ENCODE results near the gene LGMN.

The LGMN gene

DNA sequence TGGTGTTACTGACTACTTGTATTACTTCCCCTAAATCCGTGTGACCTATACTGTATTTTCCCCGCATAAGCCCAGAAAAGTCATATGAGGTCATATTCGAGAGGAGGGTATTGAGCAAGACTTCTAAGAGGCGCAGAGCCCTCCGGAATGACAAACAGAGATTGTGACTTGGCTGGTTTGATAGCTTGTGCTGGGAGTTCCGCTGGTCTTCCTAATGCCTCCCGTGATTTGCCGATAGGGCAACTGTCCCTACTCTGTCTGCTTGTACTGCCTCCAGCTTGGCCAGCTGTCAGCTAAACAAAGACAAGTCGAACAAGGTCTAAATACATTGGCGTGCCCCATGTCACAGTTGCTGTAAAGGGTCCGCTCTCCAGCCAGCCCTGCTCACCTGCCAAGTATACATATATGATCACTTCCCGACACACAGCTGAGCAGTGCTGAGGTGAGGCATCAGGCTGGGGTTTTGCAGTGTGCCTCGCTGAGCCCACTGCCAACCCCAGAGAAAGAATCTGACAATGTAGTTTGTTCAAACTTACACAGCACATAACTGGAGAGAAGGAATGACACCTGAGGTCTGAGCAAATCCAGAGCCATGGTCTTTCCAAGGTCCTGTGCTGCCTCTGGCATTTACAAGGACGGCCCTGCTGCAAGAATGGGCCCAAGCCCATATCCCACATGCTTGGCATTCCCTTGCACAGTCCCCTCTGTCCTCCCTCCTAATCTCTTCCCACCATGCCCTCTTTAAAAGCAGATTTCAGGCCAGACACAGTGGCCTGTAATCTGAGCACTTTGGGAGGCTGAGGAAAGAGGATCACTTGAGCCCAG lies 23.7 kb downstream of the LGMN start:
- DNase-seq = peak; percentile 3 to 21

GRCh38 chr14:92719890-92720323 lies 28.5 kb downstream of the LGMN start:
- no peak for DNase-seq

DNA sequence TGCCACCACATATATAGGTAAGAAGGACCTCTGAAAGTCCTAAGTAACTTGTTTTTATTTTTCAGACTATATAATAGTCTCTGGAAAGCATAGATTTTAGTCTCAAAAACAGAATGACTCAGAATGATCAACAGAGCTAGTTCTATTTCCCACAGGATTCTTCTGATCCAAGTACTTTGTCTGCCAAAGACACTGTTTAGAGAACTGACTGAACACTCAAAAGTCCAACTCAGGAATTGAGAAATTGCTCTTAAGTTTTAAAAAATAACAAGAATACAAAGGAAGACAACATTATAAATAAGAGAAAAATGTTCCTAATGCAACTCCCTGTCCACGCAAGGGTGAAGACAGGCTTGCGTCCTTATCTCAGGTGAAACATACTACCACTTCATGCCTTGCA lies 29.0 kb downstream of the LGMN start:
- no peak for DNase-seq

GRCh38 chr14:92718664-92719063 lies 29.8 kb downstream of the LGMN start:
- DNase-seq = no peak

DNA sequence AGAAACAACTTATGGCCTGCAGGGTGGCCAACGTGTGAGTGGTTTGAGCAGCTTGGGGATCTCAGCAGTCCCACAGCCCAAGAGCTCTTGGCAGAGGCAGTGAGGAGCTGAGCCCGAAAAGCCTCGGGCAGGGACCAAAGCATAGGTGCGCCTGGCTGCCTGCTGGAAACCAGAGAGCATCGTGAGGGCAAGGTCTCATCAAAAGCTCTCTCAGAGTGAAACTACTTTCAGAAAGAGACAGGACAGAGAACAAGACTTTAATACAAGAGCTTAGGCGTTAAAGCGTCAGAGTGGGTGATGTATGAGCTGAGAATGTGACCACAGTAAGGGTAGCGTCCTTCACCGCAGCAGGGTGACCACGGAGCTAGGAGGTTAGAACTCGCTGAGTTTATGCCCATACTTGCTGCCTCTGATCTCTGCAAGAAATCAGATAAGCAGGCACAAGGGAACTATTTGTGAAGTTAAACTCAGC lies 30.8 kb downstream of the LGMN start:
- DNase-seq = no peak

GRCh38 chr14:92716131-92716530 lies 32.3 kb downstream of the LGMN start:
- no peak for DNase-seq

DNA sequence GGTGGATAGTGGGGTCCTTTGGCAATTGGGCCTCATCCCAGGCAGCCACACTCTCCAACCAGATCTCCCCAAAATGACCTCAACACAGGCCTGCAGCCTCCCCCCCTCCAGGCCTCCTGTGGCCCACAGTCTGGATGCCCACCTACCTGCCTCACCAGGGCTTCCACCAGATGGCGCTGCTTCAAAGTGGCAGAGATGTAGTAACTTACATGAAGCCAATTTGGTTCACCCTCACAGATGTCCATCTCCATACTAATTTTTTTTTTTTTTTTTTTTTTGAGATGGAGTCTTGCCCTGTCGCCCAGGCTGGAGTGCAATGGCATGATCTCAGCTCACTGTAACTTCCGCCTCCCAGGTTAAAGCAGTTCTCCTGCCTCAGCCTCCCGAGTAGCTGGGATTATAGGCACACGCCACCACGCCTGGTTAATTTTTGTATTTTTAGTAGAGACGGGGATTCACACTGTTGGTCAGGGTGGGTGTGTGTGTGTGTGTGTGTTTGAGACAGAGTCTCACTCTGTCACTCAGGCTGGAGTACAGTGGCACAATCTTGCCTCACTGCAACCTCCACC lies 33.6 kb downstream of the LGMN start:
- DNase-seq = peak; percentile 9 to 63

GRCh38 chr14:92712654-92713051 lies 35.8 kb downstream of the LGMN start:
- no peak for DNase-seq

DNA sequence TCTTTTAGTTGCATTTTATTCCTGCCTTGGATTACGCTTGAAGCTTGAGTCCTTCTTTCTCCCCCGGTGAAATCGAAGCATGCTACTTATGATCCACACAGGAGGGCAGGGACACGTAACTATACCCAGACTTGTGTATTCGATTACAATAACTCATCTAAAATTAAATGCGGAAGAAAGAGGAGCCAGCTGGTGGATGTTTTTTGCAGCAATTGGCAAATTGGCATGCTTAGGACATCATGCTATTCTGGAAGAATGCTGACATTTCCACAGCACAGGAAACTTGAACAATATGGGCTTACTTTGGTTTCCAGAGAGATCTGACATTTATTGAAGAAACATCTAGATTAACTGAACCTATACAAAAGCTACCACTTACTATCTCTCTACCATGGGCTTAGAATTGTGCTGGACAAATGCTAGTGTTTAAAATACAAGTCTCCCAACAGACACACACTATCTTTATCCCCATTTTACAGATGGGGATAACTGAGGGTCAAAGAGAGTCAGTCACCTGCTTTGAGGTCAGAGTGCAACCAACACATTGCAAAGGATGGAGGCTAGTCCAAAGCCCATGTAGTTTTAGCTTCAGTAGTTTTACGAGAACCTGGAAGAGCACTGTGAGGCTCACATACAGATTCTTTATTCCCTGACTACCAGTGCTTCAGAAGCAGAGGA lies 36.3 kb downstream of the LGMN start:
- no peak for DNase-seq

DNA sequence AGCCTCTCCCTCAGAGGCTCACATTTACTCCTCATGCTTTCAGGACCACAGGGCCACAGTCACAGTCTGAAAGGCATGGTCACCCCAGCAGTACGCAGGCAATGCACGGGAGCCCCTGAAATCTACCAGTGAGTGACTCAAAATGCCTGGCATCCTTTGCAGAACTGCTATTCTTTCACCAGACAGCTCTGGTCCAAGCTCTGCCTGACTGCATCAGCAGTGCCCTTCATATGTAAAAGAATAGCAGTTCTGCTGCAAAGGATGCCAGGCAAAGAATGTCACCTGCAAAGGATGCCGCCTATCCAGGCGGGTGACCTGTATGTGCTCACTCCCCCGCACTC lies 38.5 kb downstream of the LGMN start:
- no peak for DNase-seq

- DNase-seq = no peak
Measured at GRCh38 chr14:92709340-92710000, 39.0 kb downstream of the LGMN start.

DNA sequence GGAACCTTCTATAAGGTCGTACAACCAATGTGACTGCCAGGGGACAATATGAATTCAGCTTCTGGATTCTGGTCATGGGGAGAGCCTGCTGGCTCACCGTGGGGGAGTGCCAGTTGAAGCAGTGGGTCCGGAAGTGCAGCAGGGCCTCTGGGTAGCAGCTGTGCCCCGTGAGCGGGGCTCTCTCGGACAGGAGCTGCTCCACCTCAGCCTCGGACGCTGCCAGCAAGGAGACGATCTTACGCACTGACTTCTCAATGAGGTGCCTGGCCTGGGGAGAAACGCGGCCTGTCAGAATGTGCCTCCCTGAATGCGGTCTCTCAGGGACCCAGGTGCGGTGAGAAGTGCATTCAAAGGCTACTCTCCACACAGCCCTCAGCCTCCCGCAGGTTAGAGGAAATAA lies 42.0 kb downstream of the LGMN start:
- no peak for DNase-seq

DNA sequence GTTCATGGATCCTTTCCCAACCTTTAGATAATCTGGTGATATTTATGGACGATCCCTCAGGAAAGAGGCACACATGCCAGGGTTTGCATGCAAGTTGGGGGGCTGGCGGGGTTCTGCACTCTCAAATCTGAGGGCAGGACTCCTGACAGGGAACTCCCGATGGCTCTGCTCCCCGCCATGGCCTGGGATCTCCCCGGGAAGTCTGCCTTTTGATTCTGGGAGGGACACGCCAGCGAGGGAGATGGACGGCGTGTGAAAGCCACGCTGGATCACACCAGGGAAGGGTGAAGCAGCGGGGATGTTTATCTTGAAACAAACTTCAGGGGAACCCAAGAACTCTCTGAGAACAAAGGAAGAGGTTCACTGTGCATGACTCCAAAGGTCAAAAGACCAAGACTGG lies 43.6 kb downstream of the LGMN start:
- no peak for DNase-seq

- DNase-seq = no peak
Measured at GRCh38 chr14:92704036-92704804, 44.2 kb downstream of the LGMN start.

DNA sequence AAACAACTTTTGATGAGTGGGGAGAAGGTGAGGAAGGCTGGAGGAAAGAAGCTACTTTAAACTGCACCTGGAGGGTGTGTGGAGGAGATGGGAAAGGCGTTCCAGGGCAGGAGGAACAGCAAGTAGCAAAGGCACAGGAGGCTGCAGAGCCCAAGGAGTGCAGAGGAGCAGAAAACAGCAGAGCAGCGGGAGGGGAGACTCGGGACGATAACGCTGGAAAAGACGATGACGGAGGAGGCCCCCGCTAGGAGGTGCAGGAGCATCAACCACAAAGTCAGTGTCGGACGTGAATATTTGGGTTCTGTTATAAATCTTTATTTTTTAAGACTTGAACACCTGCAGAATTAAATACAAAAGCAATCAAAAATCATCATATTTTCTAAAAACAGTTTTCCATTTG lies 44.9 kb downstream of the LGMN start:
- DNase-seq = no peak

DNA sequence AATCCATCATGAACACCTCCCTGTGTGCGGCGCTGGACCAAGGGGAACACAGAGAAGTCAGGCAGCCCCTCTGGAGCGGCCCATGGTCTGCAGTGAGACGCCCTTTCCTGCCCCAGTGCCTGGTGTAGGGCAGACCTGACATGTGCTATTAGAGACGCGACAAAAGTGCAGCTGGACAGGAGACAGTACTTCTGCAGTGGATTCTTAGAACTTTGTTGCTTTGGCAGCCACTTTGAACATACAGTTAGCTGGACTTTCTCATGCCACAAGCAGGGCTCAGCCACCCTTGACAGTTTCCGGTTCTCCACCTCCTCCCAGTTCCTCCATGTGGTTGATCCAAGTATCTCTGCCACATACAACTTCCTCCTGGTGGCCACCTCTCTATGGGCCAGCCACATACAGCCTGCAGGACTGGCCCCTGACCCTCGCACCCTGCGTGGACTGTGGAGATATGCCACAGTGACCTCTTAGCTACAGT lies 45.9 kb downstream of the LGMN start:
- DNase-seq = no peak

DNA sequence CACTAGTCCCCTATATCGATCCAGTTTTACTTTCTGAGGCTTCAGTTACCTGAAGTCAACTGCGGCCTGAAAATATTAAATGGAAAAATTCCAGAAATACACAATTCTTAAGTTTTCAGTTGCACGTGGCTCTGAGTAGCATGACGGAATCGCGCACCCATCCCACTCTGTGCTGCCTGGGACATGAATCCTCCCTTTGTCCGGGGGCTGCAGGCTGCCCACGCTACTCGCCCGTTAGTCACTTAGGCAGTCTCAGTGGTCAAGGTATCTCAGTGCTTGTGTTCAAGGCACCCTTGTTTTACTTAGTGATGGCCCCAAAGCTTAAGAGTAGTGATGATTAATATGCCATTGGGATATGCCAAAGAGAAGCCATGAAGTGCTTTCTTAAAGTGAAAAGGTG lies 46.6 kb downstream of the LGMN start:
- DNase-seq = no peak

DNA sequence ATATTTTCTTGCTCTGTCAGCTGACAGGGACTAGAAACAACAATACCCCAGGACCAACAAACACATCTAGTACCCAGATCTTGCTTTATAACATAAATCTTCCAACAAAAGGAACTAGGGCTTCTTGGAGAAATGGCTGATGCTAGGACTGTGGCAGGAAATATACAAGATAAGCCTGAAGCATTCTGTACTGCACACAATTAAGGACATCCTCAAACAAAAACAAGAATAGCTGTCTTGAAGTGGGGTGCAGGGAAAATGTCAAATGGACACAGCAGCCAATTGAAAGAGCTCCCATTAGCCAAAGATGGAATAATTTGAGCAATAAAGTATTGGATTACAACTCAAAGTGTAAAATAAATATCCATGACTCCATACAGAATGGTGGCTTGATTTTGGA lies 50.0 kb downstream of the LGMN start:
- DNase-seq = no peak

DNA sequence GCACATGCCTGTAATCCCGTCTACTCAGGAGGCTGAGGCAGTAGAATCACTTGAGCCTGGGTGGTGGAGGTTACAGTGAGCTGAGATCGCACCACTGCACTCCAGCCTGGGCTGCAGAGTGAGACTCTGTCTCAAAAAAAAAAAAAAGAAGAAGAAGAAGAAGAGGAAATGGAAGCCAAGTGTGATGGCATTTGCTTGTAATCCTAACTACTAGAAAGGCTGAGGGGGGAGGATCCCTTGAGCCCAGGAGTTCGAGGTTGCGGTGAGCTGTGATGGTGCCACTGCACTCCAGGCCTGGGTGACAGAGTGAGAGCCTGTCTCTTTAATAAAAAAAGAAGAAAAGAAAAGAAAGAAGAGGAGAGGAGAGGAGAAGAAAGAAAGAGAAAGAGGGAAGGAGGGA lies 52.1 kb downstream of the LGMN start:
- no peak for DNase-seq

DNA sequence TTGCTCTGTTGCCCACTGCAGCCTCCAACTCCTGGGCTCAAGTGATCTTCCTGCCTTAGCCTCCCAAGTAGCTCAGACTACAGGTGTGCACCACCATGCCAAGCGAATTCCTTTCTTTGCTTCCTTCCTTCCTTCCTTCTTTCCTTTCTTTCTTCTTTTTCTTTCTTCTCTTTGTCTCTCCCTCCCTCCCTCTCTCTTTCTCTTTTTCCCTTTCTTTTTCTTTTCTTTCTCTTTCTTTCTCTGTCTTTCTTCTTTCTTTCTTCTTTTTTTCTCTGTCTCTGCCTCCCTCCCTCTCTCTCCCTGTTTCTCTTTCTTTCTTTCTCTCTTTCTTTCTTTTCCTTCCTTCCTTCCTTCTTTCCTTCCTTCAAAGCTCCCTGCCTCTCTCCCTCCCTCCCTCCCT lies 52.9 kb downstream of the LGMN start:
- DNase-seq = no peak

- no peak for DNase-seq
Measured at GRCh38 chr14:92694807-92695206, 53.6 kb downstream of the LGMN start.

DNA sequence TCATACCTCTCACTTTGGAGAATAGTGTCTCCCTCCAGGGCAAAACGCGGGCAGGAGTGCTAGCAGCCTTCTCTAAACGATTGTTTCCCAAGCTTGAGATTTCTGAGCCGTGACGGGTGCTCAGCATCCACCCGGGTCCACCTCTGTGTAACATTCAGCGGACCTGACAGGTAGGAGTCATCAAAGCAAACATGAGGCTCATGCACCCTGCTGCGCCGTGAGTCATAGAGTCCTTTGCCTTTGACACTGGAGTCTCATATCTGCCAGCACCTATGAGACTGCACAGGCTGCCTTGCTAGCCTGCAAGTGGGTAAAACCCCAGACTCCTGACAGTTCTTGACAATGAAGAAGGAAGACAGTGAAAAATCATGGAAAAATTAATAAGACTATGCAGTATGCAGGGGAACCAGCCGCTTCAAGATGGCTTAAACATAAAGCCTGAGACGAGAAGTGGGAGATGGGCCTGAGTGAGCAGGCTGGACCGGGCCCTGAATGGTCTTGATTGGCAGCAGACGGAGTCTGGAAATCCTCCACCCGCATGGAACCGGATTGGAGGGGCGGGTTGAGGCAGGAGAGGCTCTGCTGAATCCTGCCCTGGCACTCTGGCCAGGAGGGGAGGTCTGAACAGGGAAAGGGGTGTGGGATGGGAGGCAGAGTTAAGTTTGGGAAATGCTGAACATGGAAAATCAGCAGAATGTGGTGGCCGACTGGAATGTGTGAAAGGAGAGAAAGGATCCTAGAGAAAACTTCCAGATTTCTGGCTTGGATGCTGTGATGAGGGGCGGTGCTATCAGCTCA lies 54.2 kb downstream of the LGMN start:
- peak; percentile 26 to 27 for DNase-seq
